Retina (tissue), 1 donor: Measurements from ENCODE around the gene LPCAT1.

ENCODE experiments used
- DNase-seq: peaks from one replicate; pipeline ENCODE4 v3.0.0-alpha.2; 2016

Gene LPCAT1

DNA sequence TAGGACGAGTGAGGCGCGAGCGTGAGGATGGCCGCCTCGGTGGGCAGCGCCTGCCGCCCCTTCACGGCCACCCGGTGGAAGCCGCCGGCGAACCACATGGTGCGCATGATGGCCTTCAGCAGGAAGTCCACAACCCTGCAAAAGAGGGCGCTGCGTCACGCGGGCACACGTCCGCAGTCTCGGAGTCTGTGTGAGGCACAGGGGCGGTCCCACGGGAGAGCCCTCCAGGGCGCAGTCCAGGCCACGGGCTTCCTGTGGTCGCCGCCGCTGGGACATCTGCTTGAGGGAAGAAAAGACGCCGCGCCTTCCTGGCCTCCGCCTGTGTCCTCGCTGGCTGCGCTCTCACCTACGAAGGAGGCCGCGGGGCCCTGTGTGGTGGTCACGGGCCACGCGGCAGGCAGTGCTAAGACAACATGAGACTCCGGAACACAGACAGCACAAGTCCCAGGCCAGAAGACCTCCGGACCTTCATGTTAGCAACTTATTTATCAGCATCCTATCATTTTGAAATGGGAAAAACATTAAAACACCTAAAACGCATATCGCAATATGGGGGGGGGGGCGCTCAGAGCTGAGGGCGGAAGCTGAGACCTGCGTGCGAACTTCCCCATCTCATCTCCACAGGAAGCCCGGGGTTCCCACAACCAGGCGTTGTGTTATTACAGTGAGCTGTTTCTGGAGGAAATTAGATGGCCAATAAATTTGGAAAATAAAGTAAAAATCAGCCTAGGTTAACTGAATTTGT lies 28.8 kb downstream of the LPCAT1 start:
- DNase-seq: no peak

DNA sequence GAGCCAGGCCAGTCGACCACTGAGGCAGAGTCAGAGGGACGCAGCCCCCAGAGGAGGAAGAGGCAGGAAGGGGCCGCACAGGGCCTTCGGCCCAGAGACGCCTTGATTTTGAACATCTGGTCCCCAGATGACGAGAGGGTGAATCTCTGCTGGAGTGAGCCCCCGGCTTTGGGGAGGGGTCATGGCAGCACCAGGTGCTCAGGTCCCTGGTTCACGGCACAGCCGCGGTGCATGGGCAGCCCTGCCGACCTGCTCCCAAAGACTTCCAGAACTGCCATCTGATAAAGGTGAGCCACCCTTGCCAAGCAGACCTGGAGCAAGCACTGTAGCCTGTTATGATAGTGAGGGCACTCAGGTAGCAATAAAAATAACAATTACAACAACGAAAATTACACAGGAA lies 29.8 kb downstream of the LPCAT1 start:
- DNase-seq: no peak

DNA sequence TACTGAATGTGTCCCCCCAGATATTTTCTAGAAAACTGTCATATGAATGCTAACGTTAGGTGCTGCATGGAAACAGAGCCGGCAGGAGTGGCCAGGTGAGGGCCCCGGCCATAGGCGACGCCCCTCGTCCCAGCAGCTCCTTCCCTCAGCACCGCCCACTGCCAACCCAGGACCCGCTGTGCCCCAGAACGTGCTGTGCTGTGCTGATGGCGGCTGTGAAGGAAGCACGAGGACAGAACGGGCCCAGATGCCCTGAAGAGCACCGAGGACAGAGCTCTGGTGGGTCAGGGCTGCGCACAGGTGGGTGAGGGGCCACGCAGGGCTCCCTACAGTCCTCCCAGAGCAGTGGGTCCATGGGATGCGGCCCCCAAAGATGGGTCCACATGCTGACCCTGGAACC lies 30.3 kb downstream of the LPCAT1 start:
- no peak for DNase-seq

DNA sequence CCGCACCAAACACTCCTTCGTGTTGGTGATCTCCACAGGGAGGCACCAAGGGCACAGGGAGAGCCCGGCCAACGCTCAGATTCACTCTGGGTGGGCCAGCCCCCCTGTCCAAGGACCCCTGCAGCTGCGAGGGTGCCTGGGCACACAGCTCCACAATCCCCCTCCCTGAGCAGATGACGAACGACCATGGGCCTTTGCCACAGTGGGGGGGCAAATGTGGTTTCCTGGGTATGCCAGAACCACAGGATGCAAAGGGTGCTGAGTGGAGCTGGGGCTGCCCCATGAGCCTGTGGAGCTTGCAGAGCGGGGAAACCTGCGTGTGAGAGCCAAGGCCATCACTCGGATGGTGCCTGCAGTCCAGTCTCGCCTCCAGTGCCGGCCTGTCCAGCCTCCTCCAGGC lies 31.0 kb downstream of the LPCAT1 start:
- DNase-seq: no peak

DNA sequence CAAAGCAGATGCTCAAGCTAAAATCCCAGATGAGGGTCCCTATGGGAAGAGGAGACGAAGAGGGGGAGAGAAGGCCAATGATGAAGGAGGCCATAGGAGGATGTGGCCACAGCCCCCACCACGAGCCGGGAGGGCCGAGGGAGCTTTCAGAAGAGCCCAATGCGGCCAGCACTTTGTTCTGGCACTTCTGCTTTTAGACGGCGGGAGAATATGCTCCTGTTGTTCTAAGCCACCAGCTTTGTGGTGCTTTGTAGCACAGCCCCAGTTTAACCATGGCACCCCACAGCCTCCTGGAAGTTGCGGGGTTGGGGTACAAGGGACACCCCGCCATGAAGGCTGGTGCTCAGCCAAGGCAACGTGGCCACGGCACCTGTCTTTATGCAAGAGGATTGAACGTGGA lies 33.4 kb downstream of the LPCAT1 start:
- no peak for DNase-seq

DNA sequence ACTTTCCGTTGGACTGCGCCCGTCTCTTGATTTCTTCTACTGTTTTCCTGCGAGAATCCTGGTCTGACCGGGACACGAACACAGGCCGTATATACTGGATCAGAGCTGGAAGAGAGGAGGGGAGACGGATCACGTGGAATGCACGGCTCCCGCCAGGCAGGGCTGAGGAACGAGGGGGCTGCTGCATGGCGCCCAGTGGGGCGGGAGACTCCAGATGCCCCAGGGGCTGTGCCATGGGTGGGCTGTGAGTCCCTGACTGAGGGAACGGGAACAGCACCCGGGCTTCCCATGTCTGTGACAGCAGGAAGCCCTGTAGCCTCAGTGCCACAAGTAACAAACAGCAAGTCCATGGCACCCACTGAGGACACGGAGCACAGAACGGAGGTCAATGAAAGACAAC lies 34.0 kb downstream of the LPCAT1 start:
- DNase-seq: no peak

DNA sequence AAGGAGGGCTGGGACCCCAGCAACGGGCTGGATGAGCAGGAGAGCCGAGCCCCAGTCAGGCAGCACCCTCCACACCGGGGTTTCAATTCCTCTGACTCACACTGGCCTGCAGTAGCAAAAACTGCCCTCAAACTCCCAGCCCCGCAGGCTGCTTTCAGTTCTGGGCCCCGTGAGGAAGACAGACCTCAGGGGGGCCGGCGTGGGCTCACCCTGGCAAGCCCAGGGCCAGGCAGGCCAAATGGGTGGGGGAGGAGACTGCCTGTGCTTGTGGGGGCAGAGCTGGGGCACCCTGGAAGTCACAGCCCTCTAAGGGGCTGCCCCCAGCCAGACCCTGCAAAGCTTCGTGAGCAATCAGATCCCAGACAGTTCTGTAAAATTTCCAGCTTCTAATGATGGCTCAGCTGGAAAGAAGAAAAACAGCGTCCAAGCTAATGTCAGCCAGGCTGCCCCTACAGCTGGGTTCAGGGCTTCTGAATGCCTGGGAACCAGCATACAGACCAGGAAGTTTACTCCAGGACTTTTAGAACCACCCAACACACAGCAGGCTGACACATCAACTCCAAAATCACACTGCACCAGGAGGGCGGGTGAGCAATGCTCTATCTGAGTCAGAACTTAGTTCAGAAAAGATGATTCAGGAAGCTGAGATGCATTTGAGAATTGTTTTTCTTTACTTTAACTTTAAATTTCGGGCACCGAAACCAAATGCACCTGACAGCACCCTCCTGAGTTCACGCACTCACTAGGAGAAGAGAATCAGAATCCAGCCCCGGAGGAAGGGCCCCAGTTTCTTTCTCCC lies 34.7 kb downstream of the LPCAT1 start:
- DNase-seq: no peak

DNA sequence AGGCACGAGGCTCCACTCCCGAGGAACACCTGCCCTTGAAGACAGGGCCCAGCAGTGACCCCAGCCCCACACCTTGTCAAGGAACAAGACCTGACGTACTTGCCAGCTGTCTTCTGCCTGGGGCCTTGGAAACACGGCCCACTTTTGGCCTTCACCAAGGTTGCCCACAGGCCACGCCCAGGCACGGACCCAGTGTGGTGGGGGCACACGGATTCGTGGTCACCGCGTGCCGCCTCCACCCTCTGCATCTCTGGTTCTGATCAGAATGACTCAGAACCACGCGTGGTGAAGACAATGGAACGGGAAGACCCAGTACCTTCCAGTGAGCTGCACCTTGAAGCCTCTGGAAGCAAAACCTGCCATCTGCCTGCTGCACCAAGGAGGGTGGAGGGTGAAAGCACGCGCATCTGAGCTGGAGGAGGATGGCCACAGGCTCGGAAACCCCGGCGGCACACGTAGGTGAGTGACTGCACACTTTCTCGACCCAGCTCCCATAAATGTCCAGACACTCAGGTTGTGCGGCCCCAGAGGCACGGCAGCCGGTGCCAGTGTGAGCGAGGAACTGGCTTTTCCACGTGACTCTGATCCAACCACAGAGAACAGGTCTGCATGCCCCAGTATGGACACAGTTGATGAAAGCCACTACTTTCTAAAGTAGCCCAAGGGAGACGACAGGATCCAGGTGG lies 36.5 kb downstream of the LPCAT1 start:
- DNase-seq: no peak

DNA sequence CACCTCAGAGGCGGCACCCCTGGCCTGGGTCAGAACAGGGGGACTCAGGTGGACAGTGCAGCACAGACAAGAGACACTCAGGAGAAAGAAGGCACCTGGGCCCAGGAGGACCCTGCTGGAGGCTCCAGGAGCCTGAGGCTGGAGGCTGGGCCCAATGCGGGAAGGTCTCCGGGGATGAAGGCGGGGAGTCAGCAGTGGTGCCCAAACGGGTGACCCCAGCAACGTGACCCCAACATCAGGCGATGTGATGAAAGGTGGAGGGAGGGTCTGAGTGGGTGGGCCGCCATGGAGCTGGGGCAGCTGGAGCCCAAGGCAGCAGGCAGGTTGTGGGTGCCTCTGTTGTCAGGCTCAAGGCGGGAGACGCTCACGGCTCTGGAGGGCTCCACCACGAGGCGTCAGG lies 37.5 kb downstream of the LPCAT1 start:
- DNase-seq: no peak

DNA sequence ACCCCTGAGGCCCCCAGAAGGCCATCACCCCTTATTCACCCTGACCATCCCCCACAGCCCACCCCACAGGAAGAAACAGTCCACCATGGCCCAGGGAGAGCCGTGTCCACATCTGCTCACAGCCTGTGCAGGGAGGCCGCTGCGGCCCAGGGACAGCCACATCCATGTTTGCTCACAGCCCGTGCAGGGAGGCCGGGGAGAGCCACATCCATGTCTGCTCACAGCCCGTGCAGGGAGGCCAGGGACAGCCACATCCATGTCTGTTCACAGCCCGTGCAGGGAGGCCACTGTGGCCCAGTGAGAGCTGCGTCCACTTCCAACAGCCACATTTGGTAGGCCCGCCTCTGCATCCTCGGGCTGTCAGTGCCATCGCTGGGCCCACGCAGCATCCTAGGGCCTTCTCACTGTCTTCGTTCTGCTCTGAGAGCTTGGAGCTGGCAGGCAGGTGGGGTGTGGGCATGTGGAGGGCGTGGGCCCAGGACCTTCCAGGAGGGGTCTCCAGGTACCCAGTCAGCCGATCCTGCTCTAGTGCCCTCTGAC lies 38.1 kb downstream of the LPCAT1 start:
- no peak for DNase-seq

DNA sequence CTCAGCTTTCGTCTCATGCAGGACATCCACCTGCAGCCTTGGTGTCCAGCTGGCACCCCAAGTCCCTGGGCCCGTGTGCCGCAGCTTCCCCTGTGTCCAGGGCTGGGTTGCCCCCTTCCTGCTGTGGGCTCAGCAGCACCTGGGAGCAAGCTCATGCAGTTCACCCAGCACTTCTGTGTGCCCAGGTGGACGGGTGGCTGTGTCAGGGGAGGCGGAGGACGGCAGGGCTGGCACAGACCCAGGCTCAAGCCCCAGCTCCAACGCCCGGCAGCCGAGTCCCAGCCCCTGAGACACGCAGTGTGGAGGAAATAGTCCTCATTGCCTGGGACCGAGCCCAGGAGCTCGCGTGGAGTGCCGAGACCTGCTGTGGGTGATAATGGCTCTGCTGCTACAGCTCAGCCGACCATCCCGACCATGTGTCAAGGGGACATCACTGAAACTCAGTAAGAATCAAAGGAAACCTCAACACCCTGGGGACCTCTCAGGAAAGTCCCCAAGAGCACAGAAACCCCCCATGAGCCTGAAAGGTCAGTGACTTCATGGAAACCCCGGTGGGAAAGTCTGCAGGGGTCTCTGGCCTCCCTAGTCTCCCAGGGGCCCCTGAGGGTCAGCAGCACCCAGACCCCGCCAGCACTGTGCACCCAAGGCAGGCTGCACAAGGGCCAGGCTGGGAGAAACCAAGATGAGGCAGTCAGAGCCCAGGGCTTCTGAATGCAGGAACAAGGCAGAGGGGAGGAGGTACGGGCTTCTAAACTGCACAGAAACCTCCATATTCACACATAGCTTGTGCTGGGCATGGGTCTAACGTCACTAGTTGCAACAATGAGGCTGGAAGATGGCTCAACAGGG lies 38.8 kb downstream of the LPCAT1 start:
- DNase-seq: no peak

DNA sequence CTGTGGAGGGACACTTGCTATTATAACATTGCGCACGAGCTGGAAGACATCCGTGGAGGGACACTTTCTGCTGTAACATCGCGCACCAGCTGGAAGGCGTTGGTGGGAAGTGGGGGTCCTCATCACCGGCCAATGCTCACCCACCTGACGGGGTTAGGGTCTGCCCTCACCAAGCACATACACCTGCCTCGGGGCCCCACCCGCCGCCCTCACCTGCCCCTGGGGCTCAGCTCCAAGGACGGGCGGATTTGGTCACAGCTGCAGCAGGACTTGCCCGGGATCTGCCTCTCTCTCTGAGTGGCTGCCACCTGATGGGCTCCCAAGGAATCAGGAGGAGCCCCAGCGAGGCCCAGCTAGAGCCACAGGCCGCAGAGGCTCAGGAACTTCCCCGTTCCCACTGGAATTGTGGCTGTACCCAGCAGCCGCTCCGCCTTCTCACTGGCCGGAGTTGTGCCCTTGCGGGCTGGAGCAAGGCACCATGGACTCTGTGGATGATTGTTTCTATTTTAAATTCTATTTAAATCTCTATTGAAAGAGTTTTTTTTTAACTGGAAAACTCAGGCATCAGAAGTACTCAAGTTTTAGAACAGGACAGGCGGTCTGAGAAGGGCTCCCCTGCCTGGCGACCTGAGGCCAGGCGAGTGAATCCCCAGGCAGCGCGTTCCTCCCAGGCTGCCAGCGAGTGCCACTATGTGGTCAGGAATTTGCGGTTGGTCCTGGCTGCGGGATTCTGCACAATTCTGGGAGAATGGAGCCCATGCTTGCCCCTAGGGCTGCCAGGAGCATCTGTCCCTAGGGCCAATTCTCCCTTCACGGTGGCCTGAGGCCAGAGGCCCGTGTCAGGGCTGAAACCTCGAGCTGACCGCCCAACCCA lies 39.7 kb downstream of the LPCAT1 start:
- no peak for DNase-seq

DNA sequence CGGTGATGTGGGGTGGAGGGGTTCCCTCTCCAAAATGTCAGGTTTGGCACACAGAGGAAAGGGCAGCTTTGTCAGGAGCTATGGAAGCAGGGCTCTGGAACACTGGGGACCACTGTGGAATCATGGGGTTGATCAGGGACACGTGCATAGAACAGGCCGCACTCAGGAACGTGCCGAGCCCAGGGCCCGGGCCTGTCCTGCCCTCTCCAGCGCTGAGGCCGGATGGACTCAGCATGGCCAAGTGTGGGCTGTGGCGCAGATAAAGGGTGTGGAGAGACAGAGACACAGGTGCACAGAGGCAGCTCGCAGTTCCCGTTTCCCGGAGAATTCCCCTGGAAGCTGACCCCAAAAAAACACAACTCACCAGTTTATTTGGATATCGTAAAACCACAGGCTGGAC lies 40.7 kb downstream of the LPCAT1 start:
- no peak for DNase-seq

DNA sequence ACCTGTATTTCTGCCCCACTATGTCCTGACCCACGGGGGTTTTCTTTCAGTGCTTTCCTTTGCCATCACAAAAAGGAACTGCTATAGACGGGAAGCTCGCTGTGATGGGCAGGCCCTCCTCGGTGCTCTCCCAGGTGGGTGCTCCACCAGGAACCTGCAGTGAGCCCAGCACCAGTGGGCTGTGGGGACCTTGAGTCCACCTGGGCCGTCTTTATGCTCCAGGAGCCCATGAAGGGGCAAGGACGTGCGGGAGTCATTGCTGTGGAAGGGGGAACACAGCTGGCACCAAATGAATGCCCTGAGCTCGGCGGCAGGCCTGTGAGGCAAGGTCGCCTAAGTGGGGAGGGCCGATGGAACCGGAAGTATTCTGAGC lies 41.8 kb downstream of the LPCAT1 start:
- no peak for DNase-seq

DNA sequence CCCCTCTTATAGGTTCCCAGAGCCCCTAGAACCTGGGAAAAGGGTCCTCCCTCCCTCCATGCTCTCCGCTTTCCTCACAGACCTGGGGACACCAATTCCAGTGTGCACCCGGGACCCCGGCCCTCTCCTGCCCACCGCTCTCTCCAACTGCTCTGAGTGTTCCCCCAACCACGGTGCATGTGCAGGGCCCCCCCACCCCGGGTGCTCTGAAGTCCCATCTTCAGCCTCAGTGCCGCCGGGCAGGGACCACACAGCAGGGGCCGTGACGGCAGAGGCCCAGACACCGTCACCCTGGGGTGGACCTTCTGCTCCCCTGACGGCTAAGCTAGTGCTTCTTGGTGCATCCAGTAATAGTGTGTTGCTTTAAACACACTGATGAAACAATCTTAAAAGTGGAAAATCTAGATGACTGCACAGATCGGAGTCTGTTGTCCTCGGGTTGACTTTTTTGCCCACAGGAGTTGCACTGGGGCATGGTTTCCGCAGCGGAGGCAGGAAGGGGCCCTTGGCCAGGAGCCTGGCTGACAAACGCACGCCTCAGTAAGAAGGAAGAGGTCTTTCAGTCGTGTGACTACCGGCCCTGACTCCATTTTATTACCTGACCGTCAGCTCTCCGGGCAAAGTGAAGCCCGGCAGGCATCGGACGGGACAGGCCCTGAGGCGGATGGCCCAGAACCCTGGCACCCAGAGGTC lies 42.3 kb downstream of the LPCAT1 start:
- DNase-seq: no peak

DNA sequence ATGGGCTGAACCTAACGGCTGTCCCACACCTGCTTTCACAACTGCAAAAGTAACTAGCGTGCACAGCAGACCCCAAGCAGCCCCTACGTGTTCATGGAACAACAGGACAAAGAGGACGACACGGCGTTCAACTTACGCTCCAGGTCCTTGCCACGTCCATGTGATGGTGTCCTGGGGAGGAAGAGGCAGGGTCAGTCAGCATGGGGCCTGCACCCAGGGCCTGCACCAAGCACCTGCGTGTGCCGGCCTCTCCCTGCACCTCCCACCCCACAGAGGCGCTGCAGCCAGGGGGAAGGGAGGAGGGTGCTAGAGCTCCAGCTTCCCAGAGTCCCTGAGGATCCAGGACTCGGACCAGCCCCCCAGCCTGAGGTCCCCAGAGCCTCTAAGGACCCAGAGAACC lies 43.0 kb downstream of the LPCAT1 start:
- no peak for DNase-seq

DNA sequence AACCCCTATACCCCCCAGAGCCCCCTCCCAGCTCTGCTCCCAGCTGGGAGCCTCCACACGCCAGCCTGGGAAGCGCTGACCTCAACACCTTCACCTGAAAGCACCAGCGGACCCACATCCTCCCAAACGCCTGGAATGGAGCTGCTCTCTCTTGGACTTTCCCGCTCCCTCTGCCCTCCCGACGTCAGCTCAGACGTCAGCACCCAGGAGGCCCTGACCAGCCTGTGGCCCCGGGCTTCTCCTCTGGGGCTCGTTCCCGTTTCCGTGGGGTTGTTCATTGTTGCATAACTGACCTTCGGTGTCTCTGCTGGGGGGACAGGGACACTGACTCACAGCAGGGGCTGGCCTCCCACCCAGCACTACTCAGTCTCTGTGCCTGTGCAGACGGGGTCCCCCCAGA lies 43.5 kb downstream of the LPCAT1 start:
- DNase-seq: no peak

DNA sequence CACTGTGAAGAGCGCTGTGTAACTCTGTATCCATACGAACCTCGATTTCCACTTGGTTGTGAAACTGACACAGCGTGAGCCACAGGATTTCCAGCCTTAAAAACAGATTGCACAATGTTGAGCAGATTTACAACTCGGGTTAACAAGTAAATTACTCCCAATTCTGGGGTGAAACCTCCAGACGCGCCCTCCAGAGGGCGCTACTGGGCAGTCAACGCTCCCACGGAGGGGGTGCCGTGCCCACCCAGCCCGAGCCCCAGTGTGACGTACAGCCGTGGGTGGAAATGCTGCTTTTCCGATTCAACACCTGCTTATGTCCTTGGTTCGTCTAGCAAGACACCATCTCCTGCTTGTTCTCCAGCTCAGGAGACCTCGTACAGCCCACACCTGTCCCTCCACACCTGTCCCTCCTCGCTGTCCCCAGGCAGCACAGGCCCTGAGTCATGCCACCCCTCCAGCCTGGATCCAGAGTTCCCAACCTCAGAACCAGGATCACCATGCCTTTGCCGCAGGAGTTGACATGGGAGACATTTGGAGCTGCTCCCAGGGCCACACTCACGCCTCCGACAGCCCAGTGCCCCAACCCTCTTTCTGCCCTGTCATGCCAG lies 44.1 kb downstream of the LPCAT1 start:
- DNase-seq: peak; percentile 43

DNA sequence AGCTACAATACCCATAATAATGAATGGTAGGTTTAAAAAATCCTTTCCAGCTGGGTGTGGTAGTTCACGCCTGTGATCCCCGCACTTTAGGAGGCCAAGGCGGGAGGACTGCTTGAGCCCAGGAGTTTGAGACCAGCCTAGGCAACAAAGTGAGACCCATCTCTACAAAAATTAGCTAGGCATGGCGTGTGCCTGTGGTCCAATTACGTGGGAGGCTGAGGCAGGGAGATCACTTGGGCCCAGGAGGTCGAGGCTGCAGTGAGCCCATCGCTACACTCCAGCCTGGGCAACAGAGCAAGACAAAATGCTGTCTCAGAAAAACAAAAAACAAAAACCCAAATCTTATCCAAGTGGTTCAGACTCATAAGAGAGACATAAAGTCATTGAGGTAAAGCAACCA lies 44.7 kb downstream of the LPCAT1 start:
- DNase-seq: no peak

DNA sequence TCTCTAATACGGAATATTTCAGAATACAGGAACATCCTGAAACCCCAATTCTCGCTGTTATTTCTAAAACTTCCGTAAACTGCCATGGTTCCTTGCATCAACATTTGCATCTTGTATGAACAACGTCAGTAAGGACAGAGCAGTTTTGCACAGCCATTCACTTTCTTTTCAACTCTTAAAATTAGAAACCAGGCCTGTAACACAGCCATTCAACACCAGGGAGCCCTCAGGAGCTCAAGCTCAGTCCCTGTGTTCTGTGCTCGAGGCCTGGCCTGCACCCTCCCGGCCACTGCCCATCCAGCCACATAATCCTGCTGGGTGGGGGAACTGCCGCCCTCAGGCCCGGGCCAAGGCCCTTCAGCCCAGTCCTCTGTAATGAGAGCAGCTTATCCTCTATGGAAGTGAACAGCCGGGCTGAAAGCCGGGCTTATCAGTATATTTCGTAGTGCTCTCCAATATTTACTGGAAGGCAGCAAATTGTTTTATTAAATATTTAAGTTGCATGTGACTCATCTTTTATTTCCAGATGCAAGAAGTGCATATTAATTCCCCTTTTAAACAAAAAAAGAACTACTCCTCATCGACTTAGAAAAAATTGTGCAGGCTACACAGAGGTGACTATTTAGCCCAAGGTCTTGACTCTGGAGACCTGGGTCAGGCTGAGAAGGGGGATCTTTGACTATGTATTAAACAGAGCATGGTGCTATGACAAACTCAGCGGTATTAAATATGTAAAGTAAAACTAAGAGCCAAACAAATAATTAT lies 45.3 kb downstream of the LPCAT1 start:
- no peak for DNase-seq
